Measurements from ENCODE around the gene DHX34.
A peak's percentile ranks its signal among the peaks of the same experiment; 100 is the strongest.
"Not testable (repeated sequence)": the region's sequence is repeated elsewhere in the genome, so short reads cannot be mapped to it uniquely, and the experiment has no call there.

Gene DHX34

DNA sequence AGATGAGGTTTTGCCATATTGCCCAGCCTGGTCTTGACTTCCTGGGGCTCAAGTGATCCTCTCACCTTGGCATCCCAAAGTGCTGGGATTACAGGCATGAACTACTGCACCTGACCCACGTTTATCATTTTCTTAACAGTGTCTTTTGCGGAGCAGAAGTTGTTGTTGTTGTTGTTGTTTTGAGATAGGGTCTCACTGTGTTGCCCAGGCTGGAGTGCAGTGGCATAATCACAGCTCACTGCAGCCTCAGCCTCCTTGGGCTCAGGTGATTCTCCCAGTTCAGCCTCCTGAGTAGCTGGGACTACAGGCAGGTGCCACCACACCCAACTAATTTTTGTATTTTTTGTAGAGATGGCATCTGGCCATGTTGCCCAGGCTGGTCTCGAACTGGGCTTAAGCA, 38.5 kb downstream of the DHX34 start:
- not testable (repeated sequence) for DNase-seq (ENCODE audit: low read depth in 2 of 2)

- DNase-seq (ENCODE audit: low read depth in 2 of 2) = not testable (repeated sequence)
Measured at GRCh38 chr19:47388721-47389120, 39.6 kb downstream of the DHX34 start.

DNA sequence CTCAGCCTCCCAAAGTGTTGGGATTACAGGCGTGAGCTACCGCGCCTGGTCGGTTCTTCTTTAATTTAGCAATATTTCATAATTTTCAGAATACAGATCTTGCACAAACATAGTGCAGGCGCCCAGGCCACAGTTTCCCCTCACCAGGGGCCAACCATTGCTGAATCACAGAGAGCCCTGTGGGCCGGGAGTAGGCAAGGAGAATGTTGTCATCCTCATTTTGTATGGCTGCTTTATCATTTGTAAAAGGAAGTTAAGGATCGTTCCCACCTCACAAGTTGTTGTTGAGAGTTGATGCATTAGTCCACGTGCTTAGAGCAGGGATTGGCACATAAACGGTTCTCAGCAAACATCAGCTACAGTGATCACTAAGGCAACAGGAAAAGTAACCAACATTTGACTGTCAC, 40.0 kb downstream of the DHX34 start:
- DNase-seq (ENCODE audit: low read depth in 2 of 2) = no peak

DNA sequence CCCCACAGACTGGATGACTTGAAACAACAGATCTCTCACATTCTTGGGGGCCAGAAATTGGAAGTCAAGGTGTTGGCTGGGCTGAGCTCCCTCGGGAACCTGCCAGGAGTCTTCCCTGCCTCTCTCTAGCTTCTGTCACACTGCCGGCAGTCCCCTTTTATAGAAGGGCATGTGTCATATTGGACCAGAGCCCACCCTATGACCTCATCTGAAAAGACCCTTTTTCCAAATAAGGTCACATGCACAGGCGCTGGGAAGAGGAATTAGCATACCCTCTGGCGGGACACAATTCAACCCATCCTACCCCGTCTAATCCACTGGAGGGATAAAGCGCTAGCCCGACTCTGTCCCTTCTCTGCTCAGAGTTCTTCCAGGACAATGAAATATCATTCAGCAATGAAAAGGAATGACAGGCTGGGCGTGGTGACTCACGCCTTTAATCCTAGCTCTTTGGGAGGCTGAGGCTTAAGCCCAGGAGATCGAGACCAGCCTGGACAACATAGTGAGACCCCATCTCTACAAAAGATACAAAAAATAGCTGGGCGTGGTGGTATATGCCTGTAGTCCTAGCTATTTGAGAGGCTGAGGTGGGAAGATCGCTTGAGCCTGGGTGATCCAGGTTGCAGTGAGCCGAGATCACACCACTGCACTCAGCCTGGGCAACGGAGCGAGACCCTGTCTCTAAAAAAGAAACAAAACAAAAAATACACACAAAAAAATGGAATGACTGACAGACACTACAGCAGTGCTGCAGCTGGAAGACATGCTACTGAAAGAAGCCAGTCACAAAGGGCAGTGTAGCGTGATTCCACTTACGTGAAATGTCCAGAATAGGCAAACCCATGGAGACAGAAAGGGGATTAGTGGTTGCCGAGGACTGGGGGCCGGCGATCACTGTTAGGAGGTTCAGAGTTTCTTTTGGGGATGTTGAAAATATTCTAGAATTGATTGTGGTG, 41.7 kb downstream of the DHX34 start:
- DNase-seq (ENCODE audit: low read depth in 2 of 2) = no peak

DNA sequence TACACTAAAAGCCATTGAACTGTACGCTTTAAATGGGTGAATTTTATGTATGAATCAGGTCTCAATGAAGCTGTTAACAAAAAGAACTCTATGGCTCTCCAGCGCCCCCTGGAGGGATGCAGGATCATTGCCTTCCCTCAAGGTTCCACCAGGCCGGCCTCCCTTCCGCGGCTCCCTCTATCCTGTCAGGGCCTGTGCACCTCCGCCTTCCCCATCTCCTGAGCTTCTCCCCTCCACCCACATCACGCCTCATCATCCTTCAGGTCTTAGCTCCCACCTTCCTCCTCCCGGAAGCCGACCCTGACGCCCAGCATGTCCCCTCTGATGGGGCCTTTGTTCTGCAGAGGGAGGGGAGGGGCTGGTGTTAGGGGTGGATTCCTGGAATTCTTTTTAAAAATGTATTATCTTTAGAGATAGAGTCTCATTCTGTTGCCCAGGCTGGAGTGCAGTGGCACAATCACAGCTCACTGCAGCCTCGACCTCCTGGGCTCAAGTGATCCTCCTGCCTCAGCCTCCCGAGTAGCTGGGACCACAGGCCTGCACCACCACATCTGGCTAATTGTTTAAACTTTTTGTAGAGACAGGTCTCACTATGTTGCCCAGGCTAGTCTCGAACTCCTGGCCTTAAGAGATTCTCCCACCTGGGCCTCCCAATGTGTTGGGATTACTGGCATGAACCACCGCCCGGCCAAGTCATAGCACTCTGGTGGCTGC, 42.6 kb downstream of the DHX34 start:
- peak; percentile 44 to 54 for DNase-seq (ENCODE audit: low read depth in 2 of 2)

GRCh38 chr19:47398707-47399597, 49.8 kb downstream of the DHX34 start:
- DNase-seq (ENCODE audit: low read depth in 2 of 2) = no peak

DNA sequence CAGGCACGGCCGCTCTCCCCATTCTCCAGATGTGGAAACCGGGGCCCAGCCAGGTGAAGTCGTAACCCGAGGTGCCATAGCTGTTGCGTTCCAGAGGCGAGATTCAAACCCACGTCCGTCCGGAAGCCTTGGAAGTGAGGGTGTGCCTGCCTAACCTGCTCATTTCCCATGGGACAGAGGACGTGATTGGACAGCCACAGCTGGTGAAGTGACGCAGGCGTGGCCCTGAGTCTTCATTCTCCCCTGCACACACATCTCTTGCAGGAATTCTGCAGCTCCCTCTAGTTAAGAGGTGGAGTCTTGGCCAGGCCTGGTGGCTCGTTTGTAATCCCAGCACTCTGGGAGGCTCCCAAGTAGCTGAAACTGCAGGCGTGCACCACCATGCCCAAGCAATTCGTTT, 53.4 kb downstream of the DHX34 start:
- DNase-seq (ENCODE audit: low read depth in 2 of 2) = no peak

- no peak for DNase-seq (ENCODE audit: low read depth in 2 of 2)
Measured at GRCh38 chr19:47404334-47405196, 55.5 kb downstream of the DHX34 start.

DNA sequence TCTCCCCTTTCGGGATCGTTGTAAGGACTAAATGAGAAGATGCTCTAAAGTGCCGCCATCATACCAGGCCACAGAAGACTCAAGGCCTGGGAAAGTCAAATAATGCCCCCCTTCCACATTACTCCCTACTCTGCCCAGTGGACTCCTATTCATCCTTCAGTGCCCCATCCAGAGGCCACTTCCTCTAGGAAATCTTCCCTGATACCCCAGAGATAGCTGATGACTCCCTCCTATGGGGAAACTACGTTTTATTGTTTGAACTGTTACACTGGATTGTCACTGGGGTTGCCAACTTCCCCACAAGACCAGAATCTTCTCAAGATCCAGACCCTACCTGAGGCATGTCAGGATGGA, 56.1 kb downstream of the DHX34 start:
- no peak for DNase-seq (ENCODE audit: low read depth in 2 of 2)

GRCh38 chr19:47405854-47406417, 56.8 kb downstream of the DHX34 start:
- DNase-seq (ENCODE audit: low read depth in 2 of 2) = no peak

DNA sequence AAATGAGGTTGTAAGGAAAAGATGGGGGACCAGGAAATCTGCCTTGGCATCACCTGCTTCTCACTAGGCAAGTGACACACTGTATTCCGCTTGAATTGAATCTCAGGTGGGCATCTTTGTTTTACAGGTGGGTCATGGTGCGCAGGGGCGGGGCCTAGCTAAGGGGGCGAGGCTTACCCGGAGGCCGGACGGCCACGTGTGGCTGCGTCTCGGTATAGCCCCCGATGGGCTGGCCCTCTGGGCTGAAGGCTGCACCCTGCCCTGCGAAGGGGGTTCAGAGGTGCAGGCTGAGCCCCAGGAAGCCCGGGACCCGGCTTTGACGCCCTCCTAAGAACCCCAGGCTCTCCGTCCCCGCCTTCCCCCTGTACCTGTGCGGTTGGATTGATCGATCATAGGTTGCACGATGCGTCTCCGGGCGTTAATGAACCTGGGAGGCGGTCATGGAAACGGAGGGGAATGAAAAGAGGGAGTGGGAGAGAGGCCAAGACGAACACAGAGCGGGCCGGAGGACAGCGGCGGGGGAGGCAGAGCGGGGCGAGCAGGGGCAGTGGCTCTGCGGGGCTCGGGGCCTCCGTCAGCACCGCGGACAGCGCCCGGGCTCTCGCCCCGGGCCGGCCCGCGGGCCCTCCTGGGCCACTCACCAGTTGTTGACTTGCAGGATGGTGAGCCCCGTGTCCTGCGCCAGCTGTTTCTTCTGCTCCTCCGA, 57.7 kb downstream of the DHX34 start:
- no peak for DNase-seq (ENCODE audit: low read depth in 2 of 2)

DNA sequence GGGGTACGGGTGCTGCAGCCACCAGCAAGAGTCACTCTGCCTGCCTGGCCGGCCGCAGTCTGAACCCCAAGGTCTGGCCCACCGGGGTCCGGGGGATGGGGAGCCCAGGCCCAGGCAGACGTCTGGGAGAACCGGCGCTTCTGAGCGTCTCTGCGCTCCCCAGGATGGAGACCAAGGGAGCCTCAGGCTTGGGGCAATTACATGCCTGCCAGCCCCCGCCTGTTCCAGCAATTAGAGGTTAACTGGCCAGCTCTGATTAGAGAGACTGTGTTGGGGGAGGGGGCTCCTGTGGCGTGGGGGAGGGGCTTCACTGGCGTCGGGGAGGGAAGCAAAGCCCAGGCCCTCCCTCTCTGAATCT, 58.3 kb downstream of the DHX34 start:
- DNase-seq (ENCODE audit: low read depth in 2 of 2) = no peak

DNA sequence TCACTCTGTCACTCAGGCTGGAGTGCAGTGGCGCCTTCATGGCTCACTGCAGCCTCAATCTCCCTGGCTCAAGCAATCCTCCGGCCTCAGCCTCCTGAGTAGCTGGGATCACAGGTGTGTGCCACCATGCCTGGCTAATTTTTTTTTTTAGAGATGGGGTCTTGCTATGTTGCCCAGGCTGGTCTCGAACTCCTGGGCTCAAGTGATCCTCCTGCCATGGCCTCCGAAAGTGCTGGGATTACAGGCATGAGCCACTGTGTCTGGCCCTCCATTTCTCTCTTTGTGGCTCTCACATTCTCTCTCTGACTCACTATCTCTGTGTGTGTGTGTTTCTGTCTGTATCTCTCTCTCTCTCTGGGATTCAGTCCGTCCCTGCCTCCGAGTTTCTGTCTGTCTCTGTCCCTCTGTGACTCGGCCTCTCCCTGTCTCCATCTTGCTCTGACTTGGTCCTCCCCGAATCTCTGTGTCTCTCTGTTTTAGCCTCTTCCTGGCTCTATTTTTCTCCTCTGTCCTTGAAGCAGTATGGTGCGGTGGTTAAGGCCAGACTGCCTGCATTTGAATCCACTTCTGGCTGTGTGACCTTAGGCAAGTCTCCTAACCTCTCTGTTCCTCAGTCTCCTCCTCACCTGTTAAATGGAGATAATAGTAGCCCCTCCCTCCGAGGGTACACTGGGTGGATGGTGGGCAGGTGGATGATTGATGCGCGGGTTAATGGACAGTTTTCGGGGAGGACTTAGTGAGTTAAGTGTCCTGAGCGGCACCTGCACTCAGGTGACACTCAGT, 59.2 kb downstream of the DHX34 start:
- no peak for DNase-seq (ENCODE audit: low read depth in 2 of 2)

DNA sequence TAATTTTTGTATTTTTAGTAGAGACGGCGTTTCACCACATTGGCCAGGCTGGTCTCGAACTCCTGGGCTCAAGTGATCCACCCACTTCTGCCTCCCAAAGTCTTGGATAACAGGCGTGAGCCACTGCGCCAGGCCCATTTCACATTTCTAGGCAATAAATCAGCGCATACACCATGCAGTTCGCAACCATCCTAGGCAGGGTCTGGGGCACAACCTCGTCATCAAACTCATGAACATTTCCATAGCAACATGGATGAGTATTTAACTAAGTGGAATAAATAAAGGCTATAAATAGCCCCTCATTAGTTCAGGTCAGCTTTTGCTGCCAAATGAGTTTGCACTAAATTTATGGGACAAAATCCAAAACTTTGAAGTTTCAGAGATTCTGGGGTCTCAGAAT, 62.0 kb downstream of the DHX34 start:
- no peak for DNase-seq (ENCODE audit: low read depth in 2 of 2)

GRCh38 chr19:47411696-47412095, 62.6 kb downstream of the DHX34 start:
- DNase-seq (ENCODE audit: low read depth in 2 of 2) = not testable (repeated sequence)

DNA sequence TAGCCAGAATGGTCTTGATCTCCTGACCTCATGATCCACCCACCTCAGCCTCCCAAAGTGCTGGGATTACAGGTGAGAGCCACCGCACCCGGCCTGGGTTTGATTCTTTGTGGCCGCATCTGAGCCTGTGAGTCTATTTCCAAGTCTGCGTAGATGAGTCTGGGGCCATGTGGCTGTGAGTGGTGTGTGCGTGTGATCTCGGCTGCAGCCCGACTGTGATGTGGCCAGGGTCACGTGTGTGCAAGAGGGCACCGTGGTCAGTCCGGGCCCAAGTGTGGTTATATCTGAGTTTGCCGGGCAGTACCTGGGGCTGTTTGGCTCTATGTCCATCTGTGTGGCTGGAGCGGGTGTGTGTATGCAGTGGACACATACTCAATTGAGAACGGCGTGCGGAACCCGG, 64.8 kb downstream of the DHX34 start:
- no peak for DNase-seq (ENCODE audit: low read depth in 2 of 2)

GRCh38 chr19:47414469-47414868, 65.4 kb downstream of the DHX34 start:
- no peak for DNase-seq (ENCODE audit: low read depth in 2 of 2)

DNA sequence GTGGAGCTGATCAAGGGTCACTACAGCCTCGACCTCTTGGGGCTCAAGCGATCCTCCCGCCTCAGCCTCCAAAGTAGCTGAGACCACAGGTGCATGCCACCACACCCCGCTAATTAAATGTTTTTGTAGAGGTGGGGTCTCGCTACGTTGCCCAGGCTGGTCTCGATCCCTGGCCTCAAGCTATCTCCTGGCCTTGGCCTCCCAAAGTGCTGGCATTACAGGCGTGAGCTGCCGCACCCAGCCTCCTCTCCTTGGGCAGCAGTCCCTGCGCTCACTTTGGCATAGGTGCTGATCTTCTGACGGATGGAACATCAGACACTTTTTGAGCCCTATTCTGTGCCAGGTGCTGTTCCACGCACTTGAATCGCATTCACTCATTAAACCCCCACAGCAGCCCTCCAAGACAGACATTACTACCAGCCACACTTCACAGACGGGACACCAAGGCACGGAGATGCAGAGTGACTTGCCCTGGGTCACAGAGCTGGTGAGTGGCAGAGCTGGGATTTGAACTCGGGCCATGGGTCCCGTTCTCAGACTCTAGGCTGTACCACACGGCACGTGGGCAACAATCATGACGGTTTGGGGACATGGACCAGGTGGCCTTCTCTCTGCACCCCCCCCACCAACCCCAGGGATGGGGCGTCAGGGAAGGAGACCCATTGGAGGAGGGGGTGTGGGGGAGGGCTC, 67.0 kb downstream of the DHX34 start:
- DNase-seq (ENCODE audit: low read depth in 2 of 2) = no peak

GRCh38 chr19:47416643-47416985, 67.5 kb downstream of the DHX34 start:
- no peak for DNase-seq (ENCODE audit: low read depth in 2 of 2)
